Ovary (tissue), 3 donors: ENCODE measurements around the gene SPOPL.

ENCODE experiments used
- EP300 ChIP-seq: sonication (generic); formaldehyde crosslinking; IDR thresholded peaks from one replicate; pipeline ENCODE4 v1.6.1; 2017; ENCODE audit warnings: antibody characterized with exemption
- TF ChIP-seq, protein P1 (sequence below), 3 donors: fragments of 450-650 bp in 2 of 3; fragments of 200-600 bp in 1 of 3; IDR thresholded peaks; one replicate each; pipeline versions ENCODE4 v1.5.1 to v1.8.0; 2016 to 2022; ENCODE audit warnings: antibody characterized with exemption in 3 of 3, mild to moderate bottlenecking in 1 of 3
- donor health status: DM: no; HTN: no; CAD: no.

DNA sequence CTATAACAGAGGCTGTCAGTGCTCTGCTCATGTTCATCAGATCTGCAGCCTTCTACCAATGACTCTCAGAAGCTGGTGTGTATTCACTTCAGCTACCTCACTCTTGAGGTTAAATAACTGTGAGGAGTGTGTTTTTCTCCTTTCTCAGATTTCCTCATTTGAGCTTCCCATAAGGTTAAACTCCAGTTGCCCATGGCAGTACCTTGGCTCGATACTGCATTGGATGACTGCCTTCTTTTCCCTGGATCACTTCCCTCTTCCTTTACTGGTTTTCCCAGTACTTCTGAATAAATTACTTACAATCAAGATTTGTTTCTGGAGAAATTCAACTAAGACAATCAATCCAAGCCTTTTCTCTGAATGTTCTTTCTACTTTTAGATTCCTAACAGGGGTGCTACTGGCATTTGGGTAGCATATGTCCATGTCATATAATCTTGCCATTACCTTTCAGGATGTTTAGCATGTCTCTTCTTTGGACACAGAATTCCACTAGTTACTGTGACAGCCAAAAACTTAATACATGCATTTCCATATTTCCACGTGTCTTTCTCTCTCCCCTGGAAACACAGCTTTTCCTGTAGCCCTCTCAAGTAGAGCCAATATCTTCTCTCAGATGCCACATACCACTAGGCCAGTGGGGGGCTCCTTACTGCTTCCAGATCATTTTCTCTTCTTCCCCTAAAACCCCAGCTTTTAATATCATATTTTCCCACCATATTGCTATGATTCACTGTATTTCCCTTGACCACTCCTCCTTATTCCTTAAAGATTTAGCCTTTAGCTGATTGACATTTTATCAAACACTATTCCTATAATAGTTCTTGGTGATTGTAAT lies 15.0 kb upstream of the SPOPL start:
- no peak for TF ChIP-seq EP300
- TF ChIP-seq, protein P1, sequence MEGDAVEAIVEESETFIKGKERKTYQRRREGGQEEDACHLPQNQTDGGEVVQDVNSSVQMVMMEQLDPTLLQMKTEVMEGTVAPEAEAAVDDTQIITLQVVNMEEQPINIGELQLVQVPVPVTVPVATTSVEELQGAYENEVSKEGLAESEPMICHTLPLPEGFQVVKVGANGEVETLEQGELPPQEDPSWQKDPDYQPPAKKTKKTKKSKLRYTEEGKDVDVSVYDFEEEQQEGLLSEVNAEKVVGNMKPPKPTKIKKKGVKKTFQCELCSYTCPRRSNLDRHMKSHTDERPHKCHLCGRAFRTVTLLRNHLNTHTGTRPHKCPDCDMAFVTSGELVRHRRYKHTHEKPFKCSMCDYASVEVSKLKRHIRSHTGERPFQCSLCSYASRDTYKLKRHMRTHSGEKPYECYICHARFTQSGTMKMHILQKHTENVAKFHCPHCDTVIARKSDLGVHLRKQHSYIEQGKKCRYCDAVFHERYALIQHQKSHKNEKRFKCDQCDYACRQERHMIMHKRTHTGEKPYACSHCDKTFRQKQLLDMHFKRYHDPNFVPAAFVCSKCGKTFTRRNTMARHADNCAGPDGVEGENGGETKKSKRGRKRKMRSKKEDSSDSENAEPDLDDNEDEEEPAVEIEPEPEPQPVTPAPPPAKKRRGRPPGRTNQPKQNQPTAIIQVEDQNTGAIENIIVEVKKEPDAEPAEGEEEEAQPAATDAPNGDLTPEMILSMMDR (IDR thresholded peaks at IDR 0.05) = no peak
